Activated CD4-positive, alpha-beta T cell treated with anti-CD3 and anti-CD28 coated beads for 36 hours (primary cell): ENCODE results near the gene RTL10. TPM values are rescaled to one million over a fixed set of nuclear protein-coding genes. Genes with fewer than 3 reads are reported as not detected.
A peak's percentile ranks its signal among the peaks of the same experiment; 100 is the strongest.

Source experiments
- ATAC-seq: fragments of 200-7000 bp; cut with Tn5 transposase; one replicate; pipeline ENCODE4 v1.10.0; 2021; ENCODE audit warnings: mild to moderate bottlenecking, moderate library complexity
- CTCF ChIA-PET: fragments of 350-600 bp; sonication (Branson Sonifier 250); formaldehyde crosslinking; loops from one replicate; lab custom pipeline; 2021; ENCODE audit warnings: antibody characterized with exemption; lab: Charles Lee
- POLR2A ChIA-PET: fragments of 350-600 bp; sonication (Branson Sonifier 250); formaldehyde crosslinking; loops from one replicate; lab custom pipeline; 2021; ENCODE audit warnings: antibody characterized with exemption, inconsistent platforms; lab: Charles Lee
- DNase-seq: peaks from one replicate; pipeline ENCODE4 v3.0.0-alpha.2; 2020
- H3K27ac Mint-ChIP-seq: one replicate; pipeline ENCODE4 v1.8.0; 2021; ENCODE audit warnings: mixed read lengths
- H3K27me3 Mint-ChIP-seq: one replicate; pipeline ENCODE4 v1.8.0; 2021; ENCODE audit warnings: mixed read lengths
- H3K36me3 Mint-ChIP-seq: one replicate; pipeline ENCODE4 v1.8.0; 2021; ENCODE audit warnings: low read depth, mixed read lengths
- H3K4me1 Mint-ChIP-seq: one replicate; pipeline ENCODE4 v1.8.0; 2021; ENCODE audit warnings: mixed read lengths
- H3K4me3 Mint-ChIP-seq: one replicate; pipeline ENCODE4 v1.8.0; 2021; ENCODE audit warnings: mild to moderate bottlenecking, moderate library complexity, mixed read lengths
- H3K9me3 Mint-ChIP-seq: one replicate; pipeline ENCODE4 v1.8.0; 2021; ENCODE audit warnings: low read depth, mixed read lengths
- intact Hi-C, 2 experiments: fragments of 100-400 bp; cut with DNase I in 1 of 2; cut with micrococcal nuclease in 1 of 2; formaldehyde crosslinking; loops; one replicate each; pipeline versions ENCODE4 v1.14.2 to v1.15.1; 2022 to 2024; cut with DNase I, micrococcal nuclease
- total RNA-seq, 2 experiments: library from RNA; stranded (reverse); gene quantifications; one replicate each; pipeline ENCODE4 v1.2.3, GENCODE V29; 2021

Gene RTL10
- total RNA-seq, 2 experiments from 2014 or later = 14.9 to 15.6 TPM

DNA sequence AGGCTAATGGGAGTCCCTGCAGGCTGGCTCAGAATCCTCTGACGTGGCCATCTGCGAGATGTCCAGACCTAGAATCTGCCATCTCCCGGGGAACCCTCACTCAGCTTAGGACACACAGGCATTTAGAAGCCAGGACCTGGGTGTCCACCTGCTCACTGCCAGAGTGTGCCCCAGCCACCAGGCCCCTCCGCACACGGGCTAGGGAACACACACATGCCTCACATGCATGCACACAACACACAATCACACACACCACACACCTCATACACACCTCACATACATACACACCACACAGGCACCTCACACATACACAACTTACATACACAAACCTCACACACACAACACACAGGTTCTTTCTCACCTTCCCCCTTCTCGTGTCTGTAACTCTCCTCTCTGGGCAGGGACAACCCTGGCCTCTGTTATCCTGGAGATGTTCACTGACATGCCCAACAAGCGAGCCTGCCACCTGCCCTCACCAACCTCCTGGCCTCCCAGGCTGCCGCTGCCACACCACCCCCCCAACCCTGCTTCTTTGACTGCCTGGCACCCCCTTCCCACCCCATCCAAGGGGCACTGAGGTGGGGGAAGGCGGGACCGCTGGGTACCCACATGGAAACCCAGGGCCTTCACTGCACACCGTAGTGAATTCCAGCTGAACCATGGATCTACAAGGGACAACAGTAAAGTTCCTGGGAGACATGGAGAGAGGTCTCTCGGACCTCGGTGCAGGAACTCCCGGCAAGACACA is 38.1 kb downstream of the RTL10 start:
- Mint-ChIP-seq H3K36me3 (peaks cover 1% of the 10 kb centered on the region), H3K9me3 (no peaks in the 10 kb centered on the region), H3K4me1 (no peaks in the 10 kb centered on the region), H3K4me3 (no peak overlapping the region), H3K27me3 (no peaks in the 10 kb centered on the region), H3K27ac (no peak overlapping the region)
- CTCF ChIA-PET = no interaction called here
- no peak for ATAC-seq
- no peak for DNase-seq
- POLR2A ChIA-PET = no interaction called here
- intact Hi-C loops = no loop called here

DNA sequence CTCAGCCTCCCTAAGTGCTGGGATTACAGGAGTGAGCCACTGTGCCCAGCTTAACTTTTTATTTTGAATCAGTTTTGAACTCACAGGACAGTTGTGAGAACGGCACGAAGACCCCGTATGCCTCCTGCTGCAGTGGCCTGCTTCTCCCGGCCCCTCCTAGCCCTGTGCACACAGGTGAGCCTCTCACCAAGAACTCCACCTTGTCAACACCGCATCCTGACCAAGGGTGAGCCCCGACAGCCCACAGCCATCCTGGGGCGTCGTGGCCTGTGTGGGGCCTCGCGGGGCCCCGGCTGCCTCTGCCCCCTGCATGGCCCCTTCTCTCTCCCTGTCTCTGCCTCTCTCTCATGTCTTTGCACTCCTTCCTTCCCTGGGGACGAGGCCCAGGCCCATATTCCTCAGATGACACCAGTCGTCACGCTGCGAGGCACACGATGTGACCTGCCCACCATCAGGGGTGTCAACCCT is 38.8 kb downstream of the RTL10 start:
- ChIA-PET CTCF (no interaction called here), POLR2A (no interaction called here)
- ATAC-seq (no peak), DNase-seq (no peak)
- Mint-ChIP-seq H3K4me1 (no peaks in the 10 kb centered on the region), H3K9me3 (no peaks in the 10 kb centered on the region), H3K27me3 (no peaks in the 10 kb centered on the region), H3K36me3 (peaks cover 3% of the 10 kb centered on the region), H3K4me3 (no peak overlapping the region), H3K27ac (no peak overlapping the region)
- intact Hi-C loops = no loop called here

DNA sequence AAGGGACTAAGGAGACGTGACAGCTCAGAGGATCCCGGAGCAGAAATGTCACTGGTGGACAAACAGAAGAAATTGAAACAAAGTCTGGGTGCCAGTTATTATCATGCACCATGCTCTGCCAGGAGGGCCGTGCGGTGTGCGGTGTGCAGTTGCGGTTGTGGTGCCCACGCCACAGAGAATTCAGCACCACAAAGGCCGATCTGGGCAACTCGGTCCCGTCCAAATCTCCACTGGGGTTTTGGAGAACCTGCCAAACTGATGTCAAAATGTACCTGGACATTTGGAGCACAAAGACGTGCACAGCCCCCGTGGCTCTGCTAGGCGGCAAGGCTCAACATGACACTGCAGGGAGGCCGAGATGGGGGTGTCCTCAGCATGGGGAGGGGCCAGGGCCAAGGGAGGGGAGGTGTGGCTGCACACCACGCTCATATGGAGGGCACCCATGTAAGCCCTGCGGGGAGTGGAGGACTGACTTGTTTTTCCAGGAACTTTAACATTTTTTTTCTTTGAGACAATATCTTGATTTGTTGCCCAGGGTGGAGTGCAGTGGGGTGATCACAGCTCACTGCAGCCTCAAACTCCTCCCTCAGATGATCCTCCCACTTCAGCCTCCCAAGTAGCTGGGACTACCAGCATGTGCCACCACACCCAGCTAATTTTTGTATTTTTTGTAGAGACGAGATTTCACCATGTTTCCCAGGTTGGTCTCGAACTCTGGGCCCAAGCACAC is 39.4 kb downstream of the RTL10 start:
- ATAC-seq (no peak), DNase-seq (no peak)
- no peaks in the 10 kb centered on the region for H3K4me1 Mint-ChIP-seq
- peaks cover 3% of the 10 kb centered on the region for H3K36me3 Mint-ChIP-seq
- intact Hi-C loops = no loop called here
- H3K27ac Mint-ChIP-seq = no peak overlapping the region
- H3K27me3 Mint-ChIP-seq = no peaks in the 10 kb centered on the region
- no peaks in the 10 kb centered on the region for H3K9me3 Mint-ChIP-seq
- ChIA-PET CTCF (no interaction called here), POLR2A (no interaction called here)
- no peak overlapping the region for H3K4me3 Mint-ChIP-seq

DNA sequence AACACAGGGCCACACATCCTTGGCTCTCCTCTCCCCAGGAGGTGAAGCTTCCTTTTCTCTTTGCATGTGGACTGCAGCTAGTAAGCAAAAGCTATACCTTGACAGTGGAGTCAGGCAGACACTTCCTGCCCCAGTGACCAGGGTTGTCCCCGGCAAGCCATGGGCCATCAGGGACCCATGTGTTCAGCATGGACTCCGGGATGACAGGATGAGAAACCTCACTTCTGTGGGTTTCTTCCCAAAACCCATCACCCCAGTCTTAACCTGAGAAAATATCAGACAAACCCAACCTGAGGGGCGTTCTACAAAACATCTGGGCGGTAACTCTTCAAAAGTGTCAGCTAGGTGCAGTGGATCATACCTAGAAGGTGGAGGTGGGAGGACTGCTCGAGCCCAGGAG is 40.2 kb downstream of the RTL10 start:
- DNase-seq (no peak), ATAC-seq (no peak)
- Mint-ChIP-seq H3K9me3 (no peaks in the 10 kb centered on the region), H3K36me3 (peaks cover 3% of the 10 kb centered on the region), H3K4me3 (no peak overlapping the region), H3K4me1 (no peaks in the 10 kb centered on the region), H3K27me3 (no peaks in the 10 kb centered on the region), H3K27ac (no peak overlapping the region)
- POLR2A ChIA-PET = no interaction called here
- CTCF ChIA-PET = interaction anchor here (1.0 kb wide), 1 partner anchor 96 kb away, joined by 4 read pairs; no protein-coding TSS in a partner anchor
- intact Hi-C loops = no loop called here

DNA sequence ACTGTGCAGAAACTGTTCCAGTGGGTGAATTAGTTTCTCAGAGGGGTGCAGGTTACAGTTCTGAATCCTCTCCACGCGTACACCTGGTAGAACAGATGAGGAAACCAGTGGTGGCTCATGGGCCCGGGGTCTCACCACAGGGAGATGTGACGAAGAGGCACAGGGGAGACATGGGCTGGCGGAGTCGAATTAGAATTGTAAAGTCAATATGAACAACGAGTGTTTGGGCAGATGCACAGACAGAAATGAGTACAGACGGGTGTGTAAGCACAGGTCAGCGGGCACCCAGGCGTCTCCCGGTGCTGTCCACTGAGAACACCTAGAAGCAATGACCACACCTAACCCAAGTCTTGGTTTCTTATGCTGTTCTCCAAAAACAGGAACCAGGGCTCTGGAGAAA is 41.8 kb downstream of the RTL10 start:
- intact Hi-C loops = no loop called here
- ChIA-PET POLR2A (no interaction called here), CTCF (no interaction called here)
- H3K4me1 Mint-ChIP-seq = no peaks in the 10 kb centered on the region
- H3K27ac Mint-ChIP-seq = no peak overlapping the region
- H3K27me3 Mint-ChIP-seq = no peaks in the 10 kb centered on the region
- no peak for DNase-seq
- H3K4me3 Mint-ChIP-seq = no peak overlapping the region
- no peaks in the 10 kb centered on the region for H3K9me3 Mint-ChIP-seq
- no peak for ATAC-seq
- peaks cover 3% of the 10 kb centered on the region for H3K36me3 Mint-ChIP-seq

DNA sequence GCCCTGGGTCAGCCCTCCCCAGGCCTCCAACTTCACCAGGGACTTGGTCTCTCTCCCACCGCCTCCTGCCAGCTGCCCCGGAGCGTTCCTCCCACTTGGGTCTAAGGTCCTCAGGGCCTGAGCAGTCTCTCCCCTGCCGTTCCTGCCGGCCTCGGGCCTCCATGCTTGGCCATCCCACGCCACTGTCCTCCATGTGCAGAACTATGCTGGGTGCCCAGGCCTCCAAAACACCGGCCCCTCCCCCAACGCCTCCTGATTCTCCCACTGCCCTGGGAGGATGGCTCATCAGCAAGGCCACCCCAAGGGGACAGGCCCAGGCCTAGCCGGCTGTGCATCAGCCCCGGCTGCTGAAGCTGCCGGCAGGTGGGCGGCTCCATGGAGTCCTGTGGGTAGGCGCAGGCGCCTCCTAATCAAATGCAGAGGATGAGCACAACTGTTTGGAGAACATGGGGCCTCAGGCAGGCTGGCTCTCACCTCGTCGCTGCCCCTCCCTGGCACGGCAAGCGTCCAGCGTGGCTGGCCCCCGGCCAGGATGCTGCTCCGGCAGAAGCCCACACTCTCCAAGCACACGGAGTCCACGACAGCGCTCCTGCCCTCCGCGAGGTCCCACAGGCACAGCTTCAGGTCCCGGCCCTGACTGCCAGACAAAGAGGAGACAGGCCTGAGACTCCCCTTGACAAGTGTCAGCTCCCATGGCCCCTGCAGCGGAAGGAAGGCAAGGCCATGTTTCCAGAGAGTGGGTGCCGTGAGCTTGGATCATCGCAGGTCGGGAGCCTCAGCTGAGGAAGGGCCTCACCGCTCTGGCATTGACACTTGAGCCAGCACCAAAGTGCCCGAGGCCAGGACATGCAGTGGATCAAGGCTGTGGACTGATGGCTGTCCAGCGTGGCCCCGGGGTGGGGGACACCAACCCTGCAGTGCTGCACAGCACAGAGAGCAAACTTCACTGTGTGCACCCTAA is 42.6 kb downstream of the RTL10 start:
- H3K4me1 Mint-ChIP-seq = no peaks in the 10 kb centered on the region
- ATAC-seq (no peak), DNase-seq (no peak)
- POLR2A ChIA-PET = no interaction called here
- no peaks in the 10 kb centered on the region for H3K27me3 Mint-ChIP-seq
- H3K36me3 Mint-ChIP-seq = peaks cover 3% of the 10 kb centered on the region
- intact Hi-C loops = no loop called here
- H3K9me3 Mint-ChIP-seq = no peaks in the 10 kb centered on the region
- H3K4me3 Mint-ChIP-seq = no peak overlapping the region
- no peak overlapping the region for H3K27ac Mint-ChIP-seq
- CTCF ChIA-PET = no interaction called here

DNA sequence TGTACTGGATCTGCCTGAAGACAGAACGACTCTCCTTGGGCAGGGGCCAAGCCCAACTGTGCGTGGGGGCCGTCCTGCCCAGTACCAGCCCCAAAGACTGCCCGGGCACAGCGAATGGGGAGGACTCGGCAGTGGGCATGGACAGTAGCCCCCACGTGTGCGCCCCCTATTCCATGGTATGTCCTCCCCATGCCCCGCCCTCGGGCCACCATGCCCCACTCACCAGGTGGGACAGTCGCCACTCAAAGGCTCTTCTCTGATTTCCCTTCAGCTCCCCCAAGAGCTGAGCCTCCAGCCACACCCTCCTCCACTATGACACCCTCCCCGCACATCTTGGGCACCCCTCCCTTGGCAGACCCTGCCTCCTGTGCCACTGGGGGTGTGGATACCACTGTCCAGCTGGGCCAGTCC is 43.5 kb downstream of the RTL10 start:
- H3K27ac Mint-ChIP-seq = no peak overlapping the region
- H3K4me3 Mint-ChIP-seq = no peak overlapping the region
- H3K4me1 Mint-ChIP-seq = no peaks in the 10 kb centered on the region
- ATAC-seq (no peak), DNase-seq (no peak)
- H3K9me3 Mint-ChIP-seq = no peaks in the 10 kb centered on the region
- intact Hi-C loops = no loop called here
- ChIA-PET POLR2A (no interaction called here), CTCF (no interaction called here)
- no peaks in the 10 kb centered on the region for H3K27me3 Mint-ChIP-seq
- H3K36me3 Mint-ChIP-seq = peaks cover 6% of the 10 kb centered on the region

DNA sequence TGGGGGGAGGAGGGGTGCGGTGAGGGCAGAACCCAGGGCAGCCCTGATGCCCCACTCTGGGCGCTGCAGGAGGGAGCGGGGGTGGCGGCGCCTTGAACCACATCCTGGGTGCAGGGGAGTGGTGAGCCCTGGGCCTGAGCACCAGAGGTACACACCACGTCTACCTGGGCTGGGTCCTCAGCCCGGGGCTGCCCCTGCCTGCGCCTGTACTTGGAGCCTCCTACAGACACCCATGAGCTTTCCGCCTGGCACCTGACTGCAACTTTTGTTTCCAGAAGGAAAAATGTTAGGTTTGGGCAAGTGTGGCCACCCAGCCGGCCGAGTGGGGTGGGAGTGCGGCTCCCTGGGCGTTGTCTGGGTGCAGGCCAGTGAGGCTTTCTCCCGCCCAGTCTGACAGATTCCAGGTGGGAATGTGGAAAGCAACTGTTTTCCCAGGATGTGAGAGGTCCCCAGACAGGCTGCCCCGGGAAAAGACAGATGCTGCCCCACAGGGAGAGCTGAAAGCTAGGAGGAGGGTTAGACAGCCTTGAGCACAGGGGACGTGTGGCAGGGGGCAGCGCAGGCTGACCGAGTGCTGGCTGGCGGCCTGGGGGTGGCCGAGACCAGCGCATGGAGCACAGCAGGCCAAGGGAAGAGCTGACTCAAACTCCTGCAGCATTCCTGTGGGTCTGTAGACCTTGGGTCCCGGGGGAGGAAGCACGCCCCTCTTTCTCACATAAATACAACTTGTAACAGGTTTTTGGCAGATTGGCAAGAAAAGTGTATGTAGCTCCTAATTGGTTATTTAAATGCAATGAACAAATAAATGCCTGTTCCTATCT is 44.1 kb downstream of the RTL10 start:
- no peaks in the 10 kb centered on the region for H3K27me3 Mint-ChIP-seq
- CTCF ChIA-PET = interaction anchor here (1.0 kb wide), 1 partner anchor 38 kb away, joined by 5 read pairs; no protein-coding TSS in a partner anchor
- ATAC-seq (peak; percentile 71), DNase-seq (peak; percentile 36)
- H3K27ac Mint-ChIP-seq = no peak overlapping the region
- intact Hi-C loops = no loop called here
- peaks cover 6% of the 10 kb centered on the region for H3K36me3 Mint-ChIP-seq
- no peaks in the 10 kb centered on the region for H3K9me3 Mint-ChIP-seq
- POLR2A ChIA-PET = no interaction called here
- no peak overlapping the region for H3K4me3 Mint-ChIP-seq
- no peaks in the 10 kb centered on the region for H3K4me1 Mint-ChIP-seq

DNA sequence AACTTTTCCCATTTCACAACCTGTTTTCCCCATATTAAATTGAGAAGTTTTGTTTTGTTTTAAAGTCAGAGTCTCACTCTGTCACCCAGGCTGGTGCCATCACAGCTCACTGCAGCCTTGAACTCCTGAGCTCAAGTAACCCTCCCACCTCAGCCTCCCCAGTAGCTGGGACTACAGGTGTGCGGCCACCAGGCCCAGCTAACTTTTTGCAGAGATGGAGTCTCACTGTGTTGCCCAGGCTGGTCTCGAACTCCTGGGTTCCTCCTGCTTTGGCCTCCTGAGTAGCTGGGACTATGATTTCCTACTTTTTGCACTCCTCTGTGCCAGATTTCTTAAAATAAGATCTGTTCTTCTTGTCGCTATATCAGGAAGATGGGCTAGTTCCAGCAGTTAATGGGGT is 44.9 kb downstream of the RTL10 start:
- ATAC-seq (no peak), DNase-seq (no peak)
- Mint-ChIP-seq H3K36me3 (peaks cover 6% of the 10 kb centered on the region), H3K9me3 (no peaks in the 10 kb centered on the region), H3K4me3 (no peak overlapping the region), H3K4me1 (no peaks in the 10 kb centered on the region), H3K27me3 (no peaks in the 10 kb centered on the region), H3K27ac (no peak overlapping the region)
- intact Hi-C loops = no loop called here
- ChIA-PET CTCF (interaction anchor here (0.7 to 1.0 kb wide), 2 partner anchors 37 to 45 kb away, joined by 3 to 5 read pairs; no protein-coding TSS in a partner anchor), POLR2A (no interaction called here)

DNA sequence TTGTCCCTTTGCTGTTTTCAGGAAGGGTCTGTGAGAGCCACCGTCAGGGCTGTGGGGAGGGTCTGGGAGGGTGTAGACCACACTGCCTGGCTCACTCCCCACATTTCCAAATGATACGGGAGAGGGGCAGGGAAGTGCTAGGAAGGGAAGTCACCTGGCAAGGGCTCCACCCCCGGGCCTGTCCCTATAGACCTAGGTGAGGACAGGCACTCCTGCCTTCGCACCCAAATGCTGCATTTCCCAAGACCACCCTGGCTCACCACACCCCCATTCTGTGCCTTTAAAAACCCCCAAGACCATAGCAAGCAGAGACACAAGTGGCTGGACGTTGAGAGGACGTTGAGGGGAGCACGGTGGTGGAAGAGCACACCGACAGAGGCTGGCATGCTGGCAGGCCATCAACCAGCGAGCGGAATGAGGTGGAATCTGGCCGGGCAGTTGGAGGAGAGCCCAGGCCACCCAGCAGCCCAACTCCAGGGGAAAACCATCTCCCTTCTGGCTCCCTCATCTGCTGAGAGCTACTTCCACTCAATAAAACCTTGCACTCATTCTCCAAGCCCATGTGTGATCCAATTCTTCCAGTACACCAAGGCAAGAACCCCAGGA is 45.7 kb downstream of the RTL10 start:
- Mint-ChIP-seq H3K4me1 (no peaks in the 10 kb centered on the region), H3K4me3 (no peak overlapping the region), H3K27me3 (no peaks in the 10 kb centered on the region), H3K9me3 (no peaks in the 10 kb centered on the region), H3K27ac (no peak overlapping the region), H3K36me3 (peaks cover 6% of the 10 kb centered on the region)
- CTCF ChIA-PET = interaction anchor here (0.7 kb wide), 1 partner anchor 46 kb away, joined by 3 read pairs; no protein-coding TSS in a partner anchor
- DNase-seq = no peak
- POLR2A ChIA-PET = no interaction called here
- ATAC-seq = no peak
- intact Hi-C loops = no loop called here
